ENCODE results near the gene CASZ1. TPM values are rescaled to one million over a fixed set of nuclear protein-coding genes. Genes with fewer than 3 reads are reported as not detected.

The CASZ1 gene
- total RNA-seq, 1 donor from 2014 or later: 4.8 TPM

GRCh38 chr1:10615932-10616671 is 180.3 kb downstream of the CASZ1 start:
- no peak for DNase-seq (ENCODE audit: low spot score)
- no peak for ATAC-seq

- no peak for ATAC-seq
- DNase-seq (ENCODE audit: low spot score): no peak
Observed at GRCh38 chr1:10615332-10615731, 181.1 kb downstream of the CASZ1 start.

- DNase-seq (ENCODE audit: low spot score) (no peak), ATAC-seq (no peak)
Observed at GRCh38 chr1:10614377-10615225, 181.8 kb downstream of the CASZ1 start.

- ATAC-seq (no peak), DNase-seq (ENCODE audit: low spot score) (no peak)
Observed at GRCh38 chr1:10613861-10614260, 182.6 kb downstream of the CASZ1 start.

- no peak for ATAC-seq
- no peak for DNase-seq (ENCODE audit: low spot score)
Observed at GRCh38 chr1:10613340-10613739, 183.1 kb downstream of the CASZ1 start.

GRCh38 chr1:10612436-10613160 is 183.8 kb downstream of the CASZ1 start:
- ATAC-seq: no peak
- DNase-seq (ENCODE audit: low spot score): no peak

- ATAC-seq (peak; percentile 78), DNase-seq (ENCODE audit: low spot score) (no peak)
Observed at GRCh38 chr1:10610901-10611600, 185.4 kb downstream of the CASZ1 start.

GRCh38 chr1:10608690-10609089 is 187.8 kb downstream of the CASZ1 start:
- DNase-seq (ENCODE audit: low spot score) (no peak), ATAC-seq (no peak)

GRCh38 chr1:10607228-10607627 is 189.2 kb downstream of the CASZ1 start:
- ATAC-seq (no peak), DNase-seq (ENCODE audit: low spot score) (no peak)

- DNase-seq (ENCODE audit: low spot score): no peak
- no peak for ATAC-seq
Observed at GRCh38 chr1:10606064-10606463, 190.4 kb downstream of the CASZ1 start.

- ATAC-seq: no peak
- DNase-seq (ENCODE audit: low spot score): no peak
Observed at GRCh38 chr1:10604966-10605365, 191.5 kb downstream of the CASZ1 start.

GRCh38 chr1:10602936-10603335 is 193.5 kb downstream of the CASZ1 start:
- no peak for DNase-seq (ENCODE audit: low spot score)
- peak; percentile 69 for ATAC-seq

- DNase-seq (ENCODE audit: low spot score) (no peak), ATAC-seq (no peak)
Observed at GRCh38 chr1:10601342-10602070, 194.9 kb downstream of the CASZ1 start.

GRCh38 chr1:10599194-10599861 is 197.1 kb downstream of the CASZ1 start:
- ATAC-seq (peak; percentile 68), DNase-seq (ENCODE audit: low spot score) (no peak)

GRCh38 chr1:10598389-10598702 is 198.1 kb downstream of the CASZ1 start:
- DNase-seq (ENCODE audit: low spot score) (no peak), ATAC-seq (no peak)

- DNase-seq (ENCODE audit: low spot score) (no peak), ATAC-seq (no peak)
Observed at GRCh38 chr1:10597492-10598388, 198.7 kb downstream of the CASZ1 start.

GRCh38 chr1:10596780-10597179 is 199.7 kb downstream of the CASZ1 start:
- DNase-seq (ENCODE audit: low spot score) (no peak), ATAC-seq (no peak)

GRCh38 chr1:10594595-10595223 is 201.7 kb downstream of the CASZ1 start:
- ATAC-seq (no peak), DNase-seq (ENCODE audit: low spot score) (no peak)
